WTC11 (cell line): ENCODE measurements around the gene PDLIM1.

Experiments used
- CREM ChIP-seq: sonication (generic); formaldehyde crosslinking; IDR thresholded peaks from 2 replicates; pipeline ENCODE4 v1.8.1; 2022; ENCODE audit warnings: mild to moderate bottlenecking, missing genetic modification reagents, moderate library complexity
- FOXK1 ChIP-seq: sonication (generic); formaldehyde crosslinking; IDR thresholded peaks from 2 replicates; pipeline ENCODE4 v1.8.0; 2022; ENCODE audit warnings: mild to moderate bottlenecking, moderate library complexity, missing genetic modification reagents
- IRF2 ChIP-seq: sonication (generic); formaldehyde crosslinking; IDR thresholded peaks from 2 replicates; pipeline ENCODE4 v1.8.0; 2022; ENCODE audit warnings: low read depth, missing genetic modification reagents, borderline replicate concordance
- MAX ChIP-seq: sonication (generic); formaldehyde crosslinking; IDR thresholded peaks from 2 replicates; pipeline ENCODE4 v1.8.0; 2022; ENCODE audit warnings: mild to moderate bottlenecking, missing genetic modification reagents
- USF2 ChIP-seq: sonication (generic); formaldehyde crosslinking; IDR thresholded peaks from 2 replicates; pipeline ENCODE4 v1.8.1; 2023; ENCODE audit warnings: mild to moderate bottlenecking, missing genetic modification reagents, moderate library complexity
- TF ChIP-seq, protein P1 (sequence below): sonication (generic); formaldehyde crosslinking; IDR thresholded peaks from 2 replicates; pipeline ENCODE4 v1.8.0; 2023; ENCODE audit warnings: missing genetic modification reagents
- TF ChIP-seq, protein P2 (sequence below): fragments of 200-600 bp; IDR thresholded peaks from 2 replicates; pipeline ENCODE4 v1.8.0; 2022; ENCODE audit warnings: antibody characterized with exemption
- TF ChIP-seq, protein P3 (sequence below): sonication (generic); formaldehyde crosslinking; IDR thresholded peaks from 2 replicates; pipeline ENCODE4 v1.8.1; 2022; ENCODE audit warnings: low read depth, missing genetic modification reagents, borderline replicate concordance
- TF ChIP-seq, protein P4 (sequence below): sonication (generic); formaldehyde crosslinking; IDR thresholded peaks from 2 replicates; pipeline ENCODE4 v1.8.0; 2023; ENCODE audit warnings: mild to moderate bottlenecking, missing genetic modification reagents
- TF ChIP-seq, protein P5 (sequence below): sonication (generic); formaldehyde crosslinking; IDR thresholded peaks from 2 replicates; pipeline ENCODE4 v1.8.1; 2023; ENCODE audit warnings: mild to moderate bottlenecking, missing genetic modification reagents, borderline replicate concordance

- TF ChIP-seq, protein P1, sequence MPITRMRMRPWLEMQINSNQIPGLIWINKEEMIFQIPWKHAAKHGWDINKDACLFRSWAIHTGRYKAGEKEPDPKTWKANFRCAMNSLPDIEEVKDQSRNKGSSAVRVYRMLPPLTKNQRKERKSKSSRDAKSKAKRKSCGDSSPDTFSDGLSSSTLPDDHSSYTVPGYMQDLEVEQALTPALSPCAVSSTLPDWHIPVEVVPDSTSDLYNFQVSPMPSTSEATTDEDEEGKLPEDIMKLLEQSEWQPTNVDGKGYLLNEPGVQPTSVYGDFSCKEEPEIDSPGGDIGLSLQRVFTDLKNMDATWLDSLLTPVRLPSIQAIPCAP = no peak
- TF ChIP-seq, protein P2, sequence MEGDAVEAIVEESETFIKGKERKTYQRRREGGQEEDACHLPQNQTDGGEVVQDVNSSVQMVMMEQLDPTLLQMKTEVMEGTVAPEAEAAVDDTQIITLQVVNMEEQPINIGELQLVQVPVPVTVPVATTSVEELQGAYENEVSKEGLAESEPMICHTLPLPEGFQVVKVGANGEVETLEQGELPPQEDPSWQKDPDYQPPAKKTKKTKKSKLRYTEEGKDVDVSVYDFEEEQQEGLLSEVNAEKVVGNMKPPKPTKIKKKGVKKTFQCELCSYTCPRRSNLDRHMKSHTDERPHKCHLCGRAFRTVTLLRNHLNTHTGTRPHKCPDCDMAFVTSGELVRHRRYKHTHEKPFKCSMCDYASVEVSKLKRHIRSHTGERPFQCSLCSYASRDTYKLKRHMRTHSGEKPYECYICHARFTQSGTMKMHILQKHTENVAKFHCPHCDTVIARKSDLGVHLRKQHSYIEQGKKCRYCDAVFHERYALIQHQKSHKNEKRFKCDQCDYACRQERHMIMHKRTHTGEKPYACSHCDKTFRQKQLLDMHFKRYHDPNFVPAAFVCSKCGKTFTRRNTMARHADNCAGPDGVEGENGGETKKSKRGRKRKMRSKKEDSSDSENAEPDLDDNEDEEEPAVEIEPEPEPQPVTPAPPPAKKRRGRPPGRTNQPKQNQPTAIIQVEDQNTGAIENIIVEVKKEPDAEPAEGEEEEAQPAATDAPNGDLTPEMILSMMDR = no peak
- TF ChIP-seq MAX (CRISPR knock-in tag) (no peak), FOXK1 (no peak), CREM (CRISPR knock-in tag) (no peak), IRF2 (CRISPR knock-in tag) (no peak), USF2 (CRISPR knock-in tag) (no peak)
- TF ChIP-seq, protein P3, sequence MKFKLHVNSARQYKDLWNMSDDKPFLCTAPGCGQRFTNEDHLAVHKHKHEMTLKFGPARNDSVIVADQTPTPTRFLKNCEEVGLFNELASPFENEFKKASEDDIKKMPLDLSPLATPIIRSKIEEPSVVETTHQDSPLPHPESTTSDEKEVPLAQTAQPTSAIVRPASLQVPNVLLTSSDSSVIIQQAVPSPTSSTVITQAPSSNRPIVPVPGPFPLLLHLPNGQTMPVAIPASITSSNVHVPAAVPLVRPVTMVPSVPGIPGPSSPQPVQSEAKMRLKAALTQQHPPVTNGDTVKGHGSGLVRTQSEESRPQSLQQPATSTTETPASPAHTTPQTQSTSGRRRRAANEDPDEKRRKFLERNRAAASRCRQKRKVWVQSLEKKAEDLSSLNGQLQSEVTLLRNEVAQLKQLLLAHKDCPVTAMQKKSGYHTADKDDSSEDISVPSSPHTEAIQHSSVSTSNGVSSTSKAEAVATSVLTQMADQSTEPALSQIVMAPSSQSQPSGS (CRISPR knock-in tag) = no peak
- TF ChIP-seq, protein P4, sequence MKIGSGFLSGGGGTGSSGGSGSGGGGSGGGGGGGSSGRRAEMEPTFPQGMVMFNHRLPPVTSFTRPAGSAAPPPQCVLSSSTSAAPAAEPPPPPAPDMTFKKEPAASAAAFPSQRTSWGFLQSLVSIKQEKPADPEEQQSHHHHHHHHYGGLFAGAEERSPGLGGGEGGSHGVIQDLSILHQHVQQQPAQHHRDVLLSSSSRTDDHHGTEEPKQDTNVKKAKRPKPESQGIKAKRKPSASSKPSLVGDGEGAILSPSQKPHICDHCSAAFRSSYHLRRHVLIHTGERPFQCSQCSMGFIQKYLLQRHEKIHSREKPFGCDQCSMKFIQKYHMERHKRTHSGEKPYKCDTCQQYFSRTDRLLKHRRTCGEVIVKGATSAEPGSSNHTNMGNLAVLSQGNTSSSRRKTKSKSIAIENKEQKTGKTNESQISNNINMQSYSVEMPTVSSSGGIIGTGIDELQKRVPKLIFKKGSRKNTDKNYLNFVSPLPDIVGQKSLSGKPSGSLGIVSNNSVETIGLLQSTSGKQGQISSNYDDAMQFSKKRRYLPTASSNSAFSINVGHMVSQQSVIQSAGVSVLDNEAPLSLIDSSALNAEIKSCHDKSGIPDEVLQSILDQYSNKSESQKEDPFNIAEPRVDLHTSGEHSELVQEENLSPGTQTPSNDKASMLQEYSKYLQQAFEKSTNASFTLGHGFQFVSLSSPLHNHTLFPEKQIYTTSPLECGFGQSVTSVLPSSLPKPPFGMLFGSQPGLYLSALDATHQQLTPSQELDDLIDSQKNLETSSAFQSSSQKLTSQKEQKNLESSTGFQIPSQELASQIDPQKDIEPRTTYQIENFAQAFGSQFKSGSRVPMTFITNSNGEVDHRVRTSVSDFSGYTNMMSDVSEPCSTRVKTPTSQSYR (CRISPR knock-in tag) = no peak
- TF ChIP-seq, protein P5, sequence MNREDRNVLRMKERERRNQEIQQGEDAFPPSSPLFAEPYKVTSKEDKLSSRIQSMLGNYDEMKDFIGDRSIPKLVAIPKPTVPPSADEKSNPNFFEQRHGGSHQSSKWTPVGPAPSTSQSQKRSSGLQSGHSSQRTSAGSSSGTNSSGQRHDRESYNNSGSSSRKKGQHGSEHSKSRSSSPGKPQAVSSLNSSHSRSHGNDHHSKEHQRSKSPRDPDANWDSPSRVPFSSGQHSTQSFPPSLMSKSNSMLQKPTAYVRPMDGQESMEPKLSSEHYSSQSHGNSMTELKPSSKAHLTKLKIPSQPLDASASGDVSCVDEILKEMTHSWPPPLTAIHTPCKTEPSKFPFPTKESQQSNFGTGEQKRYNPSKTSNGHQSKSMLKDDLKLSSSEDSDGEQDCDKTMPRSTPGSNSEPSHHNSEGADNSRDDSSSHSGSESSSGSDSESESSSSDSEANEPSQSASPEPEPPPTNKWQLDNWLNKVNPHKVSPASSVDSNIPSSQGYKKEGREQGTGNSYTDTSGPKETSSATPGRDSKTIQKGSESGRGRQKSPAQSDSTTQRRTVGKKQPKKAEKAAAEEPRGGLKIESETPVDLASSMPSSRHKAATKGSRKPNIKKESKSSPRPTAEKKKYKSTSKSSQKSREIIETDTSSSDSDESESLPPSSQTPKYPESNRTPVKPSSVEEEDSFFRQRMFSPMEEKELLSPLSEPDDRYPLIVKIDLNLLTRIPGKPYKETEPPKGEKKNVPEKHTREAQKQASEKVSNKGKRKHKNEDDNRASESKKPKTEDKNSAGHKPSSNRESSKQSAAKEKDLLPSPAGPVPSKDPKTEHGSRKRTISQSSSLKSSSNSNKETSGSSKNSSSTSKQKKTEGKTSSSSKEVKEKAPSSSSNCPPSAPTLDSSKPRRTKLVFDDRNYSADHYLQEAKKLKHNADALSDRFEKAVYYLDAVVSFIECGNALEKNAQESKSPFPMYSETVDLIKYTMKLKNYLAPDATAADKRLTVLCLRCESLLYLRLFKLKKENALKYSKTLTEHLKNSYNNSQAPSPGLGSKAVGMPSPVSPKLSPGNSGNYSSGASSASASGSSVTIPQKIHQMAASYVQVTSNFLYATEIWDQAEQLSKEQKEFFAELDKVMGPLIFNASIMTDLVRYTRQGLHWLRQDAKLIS (CRISPR knock-in tag) = no peak
Measured at GRCh38 chr10:95279042-95279820, 11.6 kb downstream of the PDLIM1 start.
